ENCODE results near the gene TENM4. TPM values are rescaled to one million over a fixed set of nuclear protein-coding genes. Genes with fewer than 3 reads are reported as not detected.

The TENM4 gene
- polyA plus RNA-seq, 1 experiment: 0.39 TPM

DNA sequence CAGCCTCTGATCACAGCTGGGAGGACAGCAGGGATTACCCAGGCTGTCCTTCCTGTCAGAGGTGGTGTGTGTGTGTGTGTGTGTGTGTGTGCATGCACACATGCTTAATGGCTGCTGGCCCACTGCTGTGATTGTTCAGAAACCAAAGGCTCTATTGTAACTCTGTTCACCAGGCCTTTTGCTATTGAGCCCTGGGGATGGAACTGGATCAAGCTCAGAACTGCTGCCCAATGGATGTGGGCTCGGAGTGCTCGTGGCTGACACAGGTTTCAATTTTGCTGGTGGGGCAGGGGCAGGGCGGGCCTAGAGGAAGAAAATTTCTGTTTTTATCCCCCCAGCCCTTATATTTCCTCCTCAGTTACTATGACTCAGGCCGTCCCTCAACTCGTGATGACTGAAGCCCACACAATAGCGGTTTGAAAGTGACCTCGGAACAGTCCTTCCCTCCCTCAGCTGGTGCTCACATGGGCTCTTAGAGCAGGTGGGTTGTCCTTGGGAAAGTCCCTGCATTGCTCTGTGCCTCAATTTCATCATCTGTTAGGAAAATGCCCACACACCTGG lies 359.3 kb downstream of the TENM4 start:
- Histone ChIP-seq H3K4me3 (ENCODE audit: low read depth, low read length) (no peak overlapping the region), H3K27me3 (ENCODE audit: control insufficient read depth, insufficient read depth, low read length) (no peaks in the 10 kb centered on the region), H3K36me3 (ENCODE audit: control insufficient read depth, insufficient read depth, low read length) (no peaks in the 10 kb centered on the region)
- ChIA-PET CTCF (interaction anchor here (0.6 to 2.7 kb wide), 7 partner anchors 11 to 498 kb away, joined by 3 to 13 read pairs (median 4); no protein-coding TSS in a partner anchor), POLR2A (no interaction called here)
- no peak for DNase-seq (ENCODE audit: low read depth)
- TF ChIP-seq, protein P1, sequence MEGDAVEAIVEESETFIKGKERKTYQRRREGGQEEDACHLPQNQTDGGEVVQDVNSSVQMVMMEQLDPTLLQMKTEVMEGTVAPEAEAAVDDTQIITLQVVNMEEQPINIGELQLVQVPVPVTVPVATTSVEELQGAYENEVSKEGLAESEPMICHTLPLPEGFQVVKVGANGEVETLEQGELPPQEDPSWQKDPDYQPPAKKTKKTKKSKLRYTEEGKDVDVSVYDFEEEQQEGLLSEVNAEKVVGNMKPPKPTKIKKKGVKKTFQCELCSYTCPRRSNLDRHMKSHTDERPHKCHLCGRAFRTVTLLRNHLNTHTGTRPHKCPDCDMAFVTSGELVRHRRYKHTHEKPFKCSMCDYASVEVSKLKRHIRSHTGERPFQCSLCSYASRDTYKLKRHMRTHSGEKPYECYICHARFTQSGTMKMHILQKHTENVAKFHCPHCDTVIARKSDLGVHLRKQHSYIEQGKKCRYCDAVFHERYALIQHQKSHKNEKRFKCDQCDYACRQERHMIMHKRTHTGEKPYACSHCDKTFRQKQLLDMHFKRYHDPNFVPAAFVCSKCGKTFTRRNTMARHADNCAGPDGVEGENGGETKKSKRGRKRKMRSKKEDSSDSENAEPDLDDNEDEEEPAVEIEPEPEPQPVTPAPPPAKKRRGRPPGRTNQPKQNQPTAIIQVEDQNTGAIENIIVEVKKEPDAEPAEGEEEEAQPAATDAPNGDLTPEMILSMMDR (IDR thresholded peaks at IDR 0.05; ENCODE audit: insufficient read depth, low read depth, low read length): no peak

DNA sequence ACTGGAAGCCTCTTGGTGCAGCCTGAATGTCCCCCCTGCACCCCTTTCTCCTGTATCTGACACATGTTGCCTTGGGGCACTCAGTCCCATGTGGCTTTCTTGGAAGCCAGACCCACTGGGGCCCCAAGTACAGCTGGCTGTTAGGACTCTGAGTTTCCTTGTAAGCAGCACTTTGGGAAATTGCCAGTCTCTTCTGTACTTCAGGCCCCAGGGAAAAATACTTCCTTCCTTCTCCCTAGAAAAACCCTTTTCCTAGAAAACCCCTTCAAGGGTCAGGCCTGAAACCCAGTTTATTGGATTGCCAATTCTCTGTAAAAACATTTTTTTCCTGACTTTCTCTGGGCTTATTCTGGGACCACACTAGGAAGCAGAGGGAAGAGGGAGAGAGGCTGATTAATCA lies 360.3 kb downstream of the TENM4 start:
- TF ChIP-seq, protein P1 (IDR thresholded peaks at IDR 0.05; ENCODE audit: insufficient read depth, low read depth, low read length): no peak
- no peaks in the 10 kb centered on the region for H3K36me3 ChIP-seq (ENCODE audit: control insufficient read depth, insufficient read depth, low read length)
- DNase-seq (ENCODE audit: low read depth): no peak
- POLR2A ChIA-PET: no interaction called here
- no peak overlapping the region for H3K4me3 ChIP-seq (ENCODE audit: low read depth, low read length)
- CTCF ChIA-PET: interaction anchor here (1.2 to 2.2 kb wide), 2 partner anchors 19 to 435 kb away, joined by 4 to 13 read pairs; no protein-coding TSS in a partner anchor
- no peaks in the 10 kb centered on the region for H3K27me3 ChIP-seq (ENCODE audit: control insufficient read depth, insufficient read depth, low read length)

DNA sequence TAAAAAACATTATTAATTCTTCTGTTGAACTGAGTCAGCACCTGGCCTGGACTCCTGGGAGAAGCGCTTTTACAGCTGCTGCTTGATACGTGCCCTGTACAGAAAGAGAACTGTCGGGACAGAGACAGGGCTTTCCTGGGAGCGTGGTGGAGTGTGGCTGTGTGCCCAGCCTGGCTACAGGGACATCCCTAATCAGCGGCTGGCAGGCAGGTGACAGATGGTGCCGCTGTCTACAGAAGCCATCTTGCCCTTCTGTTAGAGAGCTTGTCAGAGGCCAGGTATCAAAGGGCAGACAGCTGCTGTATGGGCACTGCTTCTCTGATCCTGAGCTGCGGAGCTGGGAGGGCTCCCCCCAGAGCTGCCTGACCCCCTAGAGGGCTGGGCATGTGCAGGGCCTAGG lies 361.8 kb downstream of the TENM4 start:
- CTCF ChIA-PET: interaction anchor here (0.7 to 3.2 kb wide), 5 partner anchors 10 to 432 kb away, joined by 3 to 29 read pairs (median 4); no protein-coding TSS in a partner anchor

DNA sequence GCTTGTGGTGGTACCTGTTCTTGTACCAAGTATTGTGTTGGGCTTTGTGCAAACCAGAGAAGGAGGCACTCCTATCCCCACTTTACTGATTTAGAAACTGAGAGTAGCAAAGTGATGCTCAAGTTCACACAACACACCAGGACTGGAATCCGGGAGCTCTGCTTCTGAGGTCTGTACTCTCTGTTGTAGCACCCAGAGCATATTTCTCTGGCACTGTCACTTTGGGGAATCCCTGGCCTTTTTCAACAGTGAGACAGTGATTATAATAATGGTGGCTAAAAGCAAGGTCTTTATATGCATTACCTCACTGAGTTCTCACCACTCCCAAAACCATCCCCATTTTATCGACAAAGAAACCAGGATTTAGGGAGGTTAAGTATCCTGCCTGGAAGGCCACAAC lies 362.4 kb downstream of the TENM4 start:
- H3K27me3 ChIP-seq (ENCODE audit: control insufficient read depth, insufficient read depth, low read length): no peaks in the 10 kb centered on the region
- TF ChIP-seq, protein P1 (IDR thresholded peaks at IDR 0.05; ENCODE audit: insufficient read depth, low read depth, low read length): no peak
- no peak overlapping the region for H3K4me3 ChIP-seq (ENCODE audit: low read depth, low read length)
- ChIA-PET POLR2A (no interaction called here), CTCF (interaction anchor here (0.7 to 3.2 kb wide), 8 partner anchors 9 to 432 kb away, joined by 3 to 29 read pairs (median 4); no protein-coding TSS in a partner anchor)
- DNase-seq (ENCODE audit: low read depth): no peak
- no peaks in the 10 kb centered on the region for H3K36me3 ChIP-seq (ENCODE audit: control insufficient read depth, insufficient read depth, low read length)

More for the DNA sequence above, 361.8 kb downstream of the TENM4 start:
- Histone ChIP-seq H3K27me3 (ENCODE audit: control insufficient read depth, insufficient read depth, low read length) (no peaks in the 10 kb centered on the region), H3K4me3 (ENCODE audit: low read depth, low read length) (no peak overlapping the region), H3K36me3 (ENCODE audit: control insufficient read depth, insufficient read depth, low read length) (no peaks in the 10 kb centered on the region)
- TF ChIP-seq, protein P1 (IDR thresholded peaks at IDR 0.05; ENCODE audit: insufficient read depth, low read depth, low read length): no peak
- POLR2A ChIA-PET: no interaction called here
- DNase-seq (ENCODE audit: low read depth): no peak

DNA sequence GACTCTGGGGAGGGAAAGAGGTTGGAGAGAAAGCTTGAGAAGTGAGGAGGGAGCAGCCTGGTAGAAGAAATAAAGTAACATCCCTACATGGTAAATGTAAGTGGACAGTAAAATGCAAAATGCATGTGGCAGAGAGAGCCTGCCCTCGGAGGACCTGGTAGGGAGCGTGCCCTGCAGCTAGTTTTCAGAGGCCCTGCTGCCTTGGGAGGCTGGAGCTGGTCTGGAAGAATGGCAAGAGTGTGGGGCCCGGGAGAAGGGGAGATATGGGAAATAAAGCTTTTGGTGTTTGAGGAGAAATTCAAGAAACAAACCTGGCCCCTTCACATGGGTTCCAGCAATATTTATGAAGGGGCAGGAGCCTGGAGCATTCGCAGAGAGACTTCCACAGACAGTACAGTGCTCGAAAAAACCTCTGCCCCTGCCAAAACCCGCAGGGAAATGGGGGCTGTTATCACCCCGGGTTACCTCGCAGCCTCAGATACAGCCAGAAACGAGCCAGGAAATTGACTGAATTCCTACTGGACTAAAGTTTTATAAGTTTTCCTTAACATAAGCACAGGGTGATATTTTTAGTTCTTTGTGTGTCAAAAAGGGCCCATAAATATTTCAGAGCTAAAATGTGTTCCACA lies 363.0 kb downstream of the TENM4 start:
- CTCF ChIA-PET: interaction anchor here (0.5 to 3.2 kb wide), 11 partner anchors 9 to 431 kb away, joined by 3 to 29 read pairs (median 3); no protein-coding TSS in a partner anchor
- no peak for DNase-seq (ENCODE audit: low read depth)
- no peaks in the 10 kb centered on the region for H3K36me3 ChIP-seq (ENCODE audit: control insufficient read depth, insufficient read depth, low read length)
- TF ChIP-seq, protein P1 (IDR thresholded peaks at IDR 0.05; ENCODE audit: insufficient read depth, low read depth, low read length): no peak
- POLR2A ChIA-PET: no interaction called here
- H3K4me3 ChIP-seq (ENCODE audit: low read depth, low read length): no peak overlapping the region
- no peaks in the 10 kb centered on the region for H3K27me3 ChIP-seq (ENCODE audit: control insufficient read depth, insufficient read depth, low read length)

Data from BJ (cell line).